ENCODE data around the gene USP13.

DNA sequence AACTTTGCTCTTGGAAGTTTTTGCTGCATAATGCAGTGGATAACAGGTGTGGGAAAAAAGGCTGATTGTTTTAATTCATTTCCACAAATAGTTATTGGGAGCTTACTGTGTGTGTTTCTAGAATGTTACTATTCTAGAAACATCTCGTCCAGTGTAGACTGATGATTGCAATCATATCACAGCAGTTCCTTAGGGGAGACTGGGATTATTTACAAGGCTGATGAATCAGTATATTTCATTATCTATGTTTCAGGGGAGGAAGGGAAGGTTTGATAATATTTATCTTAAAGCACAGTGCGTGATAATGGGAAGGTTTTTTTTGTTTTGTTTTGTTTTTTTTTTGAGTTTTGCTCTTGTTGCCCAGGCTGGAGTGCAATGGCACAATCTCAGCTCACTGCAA is 2.4 kb downstream of the USP13 start:
- TF ChIP-seq, protein P1, sequence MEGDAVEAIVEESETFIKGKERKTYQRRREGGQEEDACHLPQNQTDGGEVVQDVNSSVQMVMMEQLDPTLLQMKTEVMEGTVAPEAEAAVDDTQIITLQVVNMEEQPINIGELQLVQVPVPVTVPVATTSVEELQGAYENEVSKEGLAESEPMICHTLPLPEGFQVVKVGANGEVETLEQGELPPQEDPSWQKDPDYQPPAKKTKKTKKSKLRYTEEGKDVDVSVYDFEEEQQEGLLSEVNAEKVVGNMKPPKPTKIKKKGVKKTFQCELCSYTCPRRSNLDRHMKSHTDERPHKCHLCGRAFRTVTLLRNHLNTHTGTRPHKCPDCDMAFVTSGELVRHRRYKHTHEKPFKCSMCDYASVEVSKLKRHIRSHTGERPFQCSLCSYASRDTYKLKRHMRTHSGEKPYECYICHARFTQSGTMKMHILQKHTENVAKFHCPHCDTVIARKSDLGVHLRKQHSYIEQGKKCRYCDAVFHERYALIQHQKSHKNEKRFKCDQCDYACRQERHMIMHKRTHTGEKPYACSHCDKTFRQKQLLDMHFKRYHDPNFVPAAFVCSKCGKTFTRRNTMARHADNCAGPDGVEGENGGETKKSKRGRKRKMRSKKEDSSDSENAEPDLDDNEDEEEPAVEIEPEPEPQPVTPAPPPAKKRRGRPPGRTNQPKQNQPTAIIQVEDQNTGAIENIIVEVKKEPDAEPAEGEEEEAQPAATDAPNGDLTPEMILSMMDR (IDR thresholded peaks at IDR 0.05) = no peak
- TF ChIP-seq POLR2A (IDR thresholded peaks at IDR 0.05) = no peak
